ENCODE data around the gene PAPPA2. TPM values are rescaled to one million over a fixed set of nuclear protein-coding genes. Genes with fewer than 3 reads are reported as not detected.

PAPPA2 gene
- total RNA-seq, 1 experiment from 2014 or later = not detected

GRCh38 chr1:176536588-176536987, 73.6 kb downstream of the PAPPA2 start:
- ChIA-PET CTCF (no interaction called here), POLR2A (ENCODE audit: unreplicated experiment) (no interaction called here)
- Histone ChIP-seq H2AFZ (ENCODE audit: low read length) (no peak overlapping the region), H3K27ac (ENCODE audit: low read length) (no peak overlapping the region), H3K4me3 (ENCODE audit: low read length) (no peak overlapping the region), H3K9me2 (replicated peaks; ENCODE audit: low read length) (no peaks in the 10 kb centered on the region), H3K4me1 (ENCODE audit: insufficient read depth, low read length) (no peaks in the 10 kb centered on the region), H3K36me3 (ENCODE audit: low read depth, low read length) (no peaks in the 10 kb centered on the region), H3K9me3 (ENCODE audit: low read length) (no peaks in the 10 kb centered on the region), H3K27me3 (ENCODE audit: low read length) (peaks cover 16% of the 10 kb centered on the region), H3F3A (ENCODE audit: low read length, unreplicated experiment) (no peaks in the 10 kb centered on the region), H3K4me2 (ENCODE audit: low read length) (no peak overlapping the region), H3K9ac (ENCODE audit: low read length) (no peak overlapping the region), H3K79me2 (ENCODE audit: low read length) (no peaks in the 10 kb centered on the region), H4K20me1 (ENCODE audit: low read length) (no peaks in the 10 kb centered on the region)
- TF ChIP-seq EZH2 (IDR thresholded peaks at IDR 0.05; ENCODE audit: low read length, unreplicated experiment) = no peak
- TF ChIP-seq EZH2phosphoT487 (IDR thresholded peaks at IDR 0.05; ENCODE audit: borderline replicate concordance, low read length) = no peak
- TF ChIP-seq CTCF (conservative IDR thresholded peaks at IDR 0.05; ENCODE audit: low read depth, low read length) = no peak
- DNase-seq = no peak
- no peak for ATAC-seq
- intact Hi-C loops (cut with micrococcal nuclease) = no loop called here
- BruUV-seq (replicated peaks) = no TSS peak

GRCh38 chr1:176539018-176539417, 76.0 kb downstream of the PAPPA2 start:
- ChIA-PET POLR2A (ENCODE audit: unreplicated experiment) (no interaction called here), CTCF (no interaction called here)
- no peaks in the 10 kb centered on the region for H3K9me2 ChIP-seq (replicated peaks; ENCODE audit: low read length)
- H2AFZ ChIP-seq (ENCODE audit: low read length) = no peak overlapping the region
- H3K36me3 ChIP-seq (ENCODE audit: low read depth, low read length) = no peaks in the 10 kb centered on the region
- BruUV-seq (replicated peaks) = no TSS peak
- intact Hi-C loops (cut with micrococcal nuclease) = no loop called here
- H3K79me2 ChIP-seq (ENCODE audit: low read length) = no peaks in the 10 kb centered on the region
- H3K4me1 ChIP-seq (ENCODE audit: insufficient read depth, low read length) = no peaks in the 10 kb centered on the region
- H3K9ac ChIP-seq (ENCODE audit: low read length) = no peak overlapping the region
- no peak for TF ChIP-seq EZH2phosphoT487 (IDR thresholded peaks at IDR 0.05; ENCODE audit: borderline replicate concordance, low read length)
- TF ChIP-seq EZH2 (IDR thresholded peaks at IDR 0.05; ENCODE audit: low read length, unreplicated experiment) = no peak
- no peak for TF ChIP-seq CTCF (conservative IDR thresholded peaks at IDR 0.05; ENCODE audit: low read depth, low read length)
- no peak overlapping the region for H3K4me2 ChIP-seq (ENCODE audit: low read length)
- H4K20me1 ChIP-seq (ENCODE audit: low read length) = no peaks in the 10 kb centered on the region
- H3K27ac ChIP-seq (ENCODE audit: low read length) = no peak overlapping the region
- no peaks in the 10 kb centered on the region for H3F3A ChIP-seq (ENCODE audit: low read length, unreplicated experiment)
- H3K27me3 ChIP-seq (ENCODE audit: low read length) = peaks cover 13% of the 10 kb centered on the region
- H3K4me3 ChIP-seq (ENCODE audit: low read length) = no peak overlapping the region
- no peak for ATAC-seq
- DNase-seq = no peak
- no peaks in the 10 kb centered on the region for H3K9me3 ChIP-seq (ENCODE audit: low read length)

- H3K4me3 ChIP-seq (ENCODE audit: low read length) = no peak overlapping the region
- H3K36me3 ChIP-seq (ENCODE audit: low read depth, low read length) = no peaks in the 10 kb centered on the region
- no TSS peak for BruUV-seq (replicated peaks)
- H3F3A ChIP-seq (ENCODE audit: low read length, unreplicated experiment) = no peaks in the 10 kb centered on the region
- H3K9ac ChIP-seq (ENCODE audit: low read length) = no peak overlapping the region
- H3K9me3 ChIP-seq (ENCODE audit: low read length) = no peaks in the 10 kb centered on the region
- no peak overlapping the region for H2AFZ ChIP-seq (ENCODE audit: low read length)
- H3K4me1 ChIP-seq (ENCODE audit: insufficient read depth, low read length) = no peaks in the 10 kb centered on the region
- no peak for DNase-seq
- no peaks in the 10 kb centered on the region for H3K79me2 ChIP-seq (ENCODE audit: low read length)
- H3K27me3 ChIP-seq (ENCODE audit: low read length) = no peaks in the 10 kb centered on the region
- no peaks in the 10 kb centered on the region for H3K9me2 ChIP-seq (replicated peaks; ENCODE audit: low read length)
- intact Hi-C loops (cut with micrococcal nuclease) = no loop called here
- ATAC-seq = no peak
- H3K27ac ChIP-seq (ENCODE audit: low read length) = no peak overlapping the region
- POLR2A ChIA-PET (ENCODE audit: unreplicated experiment) = no interaction called here
- TF ChIP-seq CTCF (conservative IDR thresholded peaks at IDR 0.05; ENCODE audit: low read depth, low read length) = no peak
- no peak for TF ChIP-seq EZH2phosphoT487 (IDR thresholded peaks at IDR 0.05; ENCODE audit: borderline replicate concordance, low read length)
- no peak for TF ChIP-seq EZH2 (IDR thresholded peaks at IDR 0.05; ENCODE audit: low read length, unreplicated experiment)
- H4K20me1 ChIP-seq (ENCODE audit: low read length) = no peaks in the 10 kb centered on the region
- H3K4me2 ChIP-seq (ENCODE audit: low read length) = no peak overlapping the region
- CTCF ChIA-PET = no interaction called here
Observed at GRCh38 chr1:176540428-176540827, 77.5 kb downstream of the PAPPA2 start.
